HEK293T (cell line): ENCODE data around the gene CLDN2.

Experiments
- FOXK2 ChIP-seq: fragments of 450-650 bp; IDR thresholded peaks from 2 replicates; pipeline ENCODE4 v1.6.1; 2016; ENCODE audit warnings: mild to moderate bottlenecking
- TARDBP ChIP-seq: fragments of 450-650 bp; IDR thresholded peaks from 2 replicates; pipeline ENCODE4 v1.6.1; 2016
- TF ChIP-seq, protein P1 (sequence below): fragments of 450-650 bp; IDR thresholded peaks from 2 replicates; pipeline ENCODE4 v1.6.1; 2016

DNA sequence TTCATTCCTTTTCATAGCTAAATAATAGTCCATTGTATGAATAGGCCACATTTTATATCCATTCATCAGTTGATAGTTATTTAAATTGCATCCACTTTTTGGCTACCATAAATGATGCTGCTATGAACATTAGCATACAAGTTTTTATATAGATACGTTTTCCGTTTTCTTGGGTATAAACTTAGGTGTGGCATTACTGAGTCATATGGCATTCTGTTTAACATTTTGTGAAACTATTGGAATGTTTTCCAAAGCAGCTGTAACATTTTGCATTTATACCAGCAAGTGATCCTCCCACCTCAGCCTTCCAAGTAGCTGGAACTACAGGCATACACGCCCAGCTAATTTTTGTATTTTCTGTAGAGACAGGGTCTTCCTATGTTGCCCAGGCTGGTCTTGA, 26.3 kb downstream of the CLDN2 start:
- TF ChIP-seq TARDBP (no peak), FOXK2 (no peak)
- TF ChIP-seq, protein P1, sequence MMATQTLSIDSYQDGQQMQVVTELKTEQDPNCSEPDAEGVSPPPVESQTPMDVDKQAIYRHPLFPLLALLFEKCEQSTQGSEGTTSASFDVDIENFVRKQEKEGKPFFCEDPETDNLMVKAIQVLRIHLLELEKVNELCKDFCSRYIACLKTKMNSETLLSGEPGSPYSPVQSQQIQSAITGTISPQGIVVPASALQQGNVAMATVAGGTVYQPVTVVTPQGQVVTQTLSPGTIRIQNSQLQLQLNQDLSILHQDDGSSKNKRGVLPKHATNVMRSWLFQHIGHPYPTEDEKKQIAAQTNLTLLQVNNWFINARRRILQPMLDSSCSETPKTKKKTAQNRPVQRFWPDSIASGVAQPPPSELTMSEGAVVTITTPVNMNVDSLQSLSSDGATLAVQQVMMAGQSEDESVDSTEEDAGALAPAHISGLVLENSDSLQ, result no peak
